HCT116 (cell line): ENCODE measurements around the gene FAM163B. TPM values are rescaled to one million over a fixed set of nuclear protein-coding genes. Genes with fewer than 3 reads are reported as not detected.

Experiments
- ATAC-seq: fragments of 200-7000 bp; cut with Tn5 transposase; 2 replicates; pipeline ENCODE4 v1.9.1; 2020; ENCODE audit warnings: mild to moderate bottlenecking, moderate library complexity
- BruUV-seq: library from RNA; stranded (reverse); fragments of 400-500 nt; replicated peaks from 2 replicates; lab custom pipeline; 2021; lab: Mats Ljungman, UMichigan
- CTCF ChIA-PET: fragments of 300-600 bp; sonication (Branson Sonifier 250); formaldehyde crosslinking; loops from one replicate; lab custom pipeline; 2021; ENCODE audit warnings: antibody characterized with exemption; lab: Charles Lee
- POLR2A ChIA-PET: fragments of 300-600, 350-600 bp; sonication (Branson Sonifier 250); formaldehyde crosslinking; loops from one replicate; lab custom pipeline; 2021; ENCODE audit warnings: antibody characterized with exemption; lab: Charles Lee
- RAD21 ChIA-PET, 2 experiments: fragments of 300-600 bp; sonication (Branson Sonifier 250); formaldehyde crosslinking; loops; one replicate each; lab custom pipeline; 2023; ENCODE audit warnings: low total read pairs in 2 of 2; ENCODE audit not compliant: uncharacterized antibody in 2 of 2, unreplicated experiment in 2 of 2, low non-redundant PET in 1 of 2; lab: Charles Lee
- DNase-seq: peaks from one replicate; pipeline ENCODE4 v3.0.0-alpha.2; 2010; ENCODE audit warnings: low read depth, low spot score
- H2AFZ ChIP-seq: fragments of 200-600 bp; shearing (Covaris generic), sonication (generic); 2 replicates; pipeline ENCODE4 v1.6.1; 2017; ENCODE audit warnings: low read depth, mixed run types, mixed read lengths, antibody characterized with exemption, low read length; ENCODE audit not compliant: poor library complexity, severe bottlenecking
- H3K27ac ChIP-seq: 2 replicates; pipeline ENCODE4 v1.5.1; 2012; ENCODE audit warnings: low read depth, low read length
- H3K27me3 ChIP-seq: fragments of 200-600 bp; sonication (generic); 2 replicates; pipeline ENCODE4 v1.6.1; 2016; ENCODE audit warnings: mixed run types, low read length, mixed read lengths; ENCODE audit not compliant: insufficient read depth
- H3K36me3 ChIP-seq, 2 experiments: fragments of 200-500 bp in 1 of 2; fragments of 200-600 bp in 1 of 2; sonication (Bioruptor generic) in 1 of 2; sonication (generic) in 1 of 2; 2 replicates each; pipeline versions ENCODE4 v1.5.1 to v1.6.1; 2014 to 2016; ENCODE audit warnings: low read length in 2 of 2, inconsistent platforms in 1 of 2, mixed read lengths in 1 of 2, mixed run types in 1 of 2; ENCODE audit not compliant: insufficient read depth in 2 of 2, control insufficient read depth in 1 of 2
- H3K4me1 ChIP-seq, 2 experiments: fragments of 200-600 bp in 1 of 2; sonication (generic) in 1 of 2; 2 replicates each; pipeline versions ENCODE4 v1.5.1 to v1.6.1; 2012 to 2017; ENCODE audit warnings: low read length in 2 of 2, inconsistent platforms in 1 of 2, mild to moderate bottlenecking in 1 of 2, mixed read lengths in 1 of 2, mixed run types in 1 of 2, moderate library complexity in 1 of 2; ENCODE audit not compliant: insufficient read depth in 2 of 2, control insufficient read depth in 1 of 2
- H3K4me2 ChIP-seq: fragments of 200-600 bp; sonication (generic); 2 replicates; pipeline ENCODE4 v1.6.1; 2017; ENCODE audit warnings: mixed run types, low read length, mixed read lengths
- H3K4me3 ChIP-seq, 2 experiments: fragments of 200-600 bp in 1 of 2; sonication (generic) in 1 of 2; replicated peaks in 1 of 2; 2 replicates each; pipeline ENCODE4 v1.5.1; 2011 to 2016; ENCODE audit warnings: low read length in 2 of 2, control low read depth in 1 of 2, low read depth in 1 of 2, mild to moderate bottlenecking in 1 of 2, mixed read lengths in 1 of 2, mixed run types in 1 of 2
- H3K79me2 ChIP-seq: fragments of 200-600 bp; sonication (generic); 2 replicates; pipeline ENCODE4 v1.6.1; 2017; ENCODE audit warnings: mild to moderate bottlenecking, mixed run types, low read length, moderate library complexity, mixed read lengths; ENCODE audit not compliant: insufficient read depth
- H3K9ac ChIP-seq: fragments of 200-600 bp; sonication (generic); 2 replicates; pipeline ENCODE4 v1.6.1; 2016; ENCODE audit warnings: low read length, mixed read lengths
- H3K9me2 ChIP-seq: fragments of 200-600 bp; sonication (generic), shearing (Covaris generic); 2 replicates; pipeline ENCODE4 v1.6.1; 2017; ENCODE audit warnings: mixed run types, mild to moderate bottlenecking, moderate library complexity; ENCODE audit not compliant: insufficient read depth
- H3K9me3 ChIP-seq, 2 experiments: fragments of 200-500 bp in 1 of 2; fragments of 200-600 bp in 1 of 2; sonication (Bioruptor generic) in 1 of 2; sonication (generic) in 1 of 2; 2 replicates each; pipeline ENCODE4 v1.6.1; 2014 to 2017; ENCODE audit warnings: low read length in 2 of 2, mixed read lengths in 2 of 2, inconsistent platforms in 1 of 2, low read depth in 1 of 2, mild to moderate bottlenecking in 1 of 2, mixed run types in 1 of 2, moderate library complexity in 1 of 2; ENCODE audit not compliant: control insufficient read depth in 1 of 2, insufficient read depth in 1 of 2
- H4K20me1 ChIP-seq: fragments of 200-600 bp; sonication (generic), shearing (Covaris generic); 2 replicates; pipeline ENCODE4 v1.6.1; 2017; ENCODE audit warnings: mixed run types, mild to moderate bottlenecking, moderate library complexity; ENCODE audit not compliant: insufficient read depth
- CBX3 ChIP-seq: IDR thresholded peaks from 2 replicates; pipeline ENCODE4 v1.6.1; 2012; ENCODE audit warnings: low read depth
- ELF1 ChIP-seq: IDR thresholded peaks from 2 replicates; pipeline ENCODE4 v1.6.1; 2012; ENCODE audit warnings: low read depth, borderline replicate concordance
- EZH2 ChIP-seq: fragments of 200-600 bp; sonication (generic); IDR thresholded peaks from 2 replicates; pipeline ENCODE4 v1.6.1; 2017; ENCODE audit warnings: antibody characterized with exemption, mixed run types
- EZH2phosphoT487 ChIP-seq: fragments of 200-600 bp; IDR thresholded peaks from 2 replicates; pipeline ENCODE4 v1.6.1; 2018; ENCODE audit warnings: antibody characterized with exemption, borderline replicate concordance
- FOSL1 ChIP-seq: IDR thresholded peaks from 2 replicates; pipeline ENCODE4 v1.6.1; 2012; ENCODE audit warnings: low read depth
- JUND ChIP-seq: IDR thresholded peaks from 2 replicates; pipeline ENCODE4 v1.6.1; 2012
- POLR2AphosphoS5 ChIP-seq: IDR thresholded peaks from 2 replicates; pipeline ENCODE4 v1.6.1; 2011; ENCODE audit warnings: mild to moderate bottlenecking, low read depth, low read length, moderate library complexity
- RAD21 ChIP-seq: IDR thresholded peaks from 2 replicates; pipeline ENCODE4 v1.6.1; 2012; ENCODE audit warnings: low read depth, mild to moderate bottlenecking
- SIN3A ChIP-seq: IDR thresholded peaks from 2 replicates; pipeline ENCODE4 v1.6.1; 2012; ENCODE audit warnings: low read depth
- SP1 ChIP-seq: IDR thresholded peaks from 2 replicates; pipeline ENCODE4 v1.6.1; 2012; ENCODE audit warnings: low read depth
- SRF ChIP-seq: IDR thresholded peaks from 2 replicates; pipeline ENCODE4 v1.6.1; 2012; ENCODE audit warnings: low read depth
- ZFX ChIP-seq: fragments of 450-650 bp; IDR thresholded peaks from 2 replicates; pipeline ENCODE4 v1.6.1; 2017
- intact Hi-C: fragments of 100-400 bp; cut with micrococcal nuclease; formaldehyde crosslinking; loops from 2 replicates; pipeline ENCODE4 v1.10.0; 2022
- total RNA-seq: library from RNA; stranded (reverse); gene quantifications from one replicate; pipeline ENCODE4 v1.2.1, GENCODE V29; 2021; ENCODE audit not compliant: unreplicated experiment
- TF ChIP-seq, protein P1 (sequence below), 3 experiments: fragments of 200-600 bp in 1 of 3; sonication (generic) in 1 of 3; IDR thresholded peaks in 2 of 3; conservative IDR thresholded peaks in 1 of 3; 2 replicates each; pipeline ENCODE4 v1.5.1; 2012 to 2017; ENCODE audit warnings: low read depth in 2 of 3, low read length in 2 of 3, antibody characterized with exemption in 1 of 3, borderline replicate concordance in 1 of 3, control low read depth in 1 of 3, mild to moderate bottlenecking in 1 of 3, mixed read lengths in 1 of 3, mixed run types in 1 of 3, moderate library complexity in 1 of 3; ENCODE audit not compliant: insufficient read depth in 1 of 3
- TF ChIP-seq, protein P2 (sequence below): IDR thresholded peaks from 2 replicates; pipeline ENCODE4 v1.6.1; 2012; ENCODE audit warnings: low read depth
- TF ChIP-seq, protein P3 (sequence below): IDR thresholded peaks from 2 replicates; pipeline ENCODE4 v1.6.1; 2012
- TF ChIP-seq, protein P4 (sequence below): IDR thresholded peaks from 2 replicates; pipeline ENCODE4 v1.6.1; 2012

FAM163B gene
- total RNA-seq, 1 experiment from 2014 or later = not detected

DNA sequence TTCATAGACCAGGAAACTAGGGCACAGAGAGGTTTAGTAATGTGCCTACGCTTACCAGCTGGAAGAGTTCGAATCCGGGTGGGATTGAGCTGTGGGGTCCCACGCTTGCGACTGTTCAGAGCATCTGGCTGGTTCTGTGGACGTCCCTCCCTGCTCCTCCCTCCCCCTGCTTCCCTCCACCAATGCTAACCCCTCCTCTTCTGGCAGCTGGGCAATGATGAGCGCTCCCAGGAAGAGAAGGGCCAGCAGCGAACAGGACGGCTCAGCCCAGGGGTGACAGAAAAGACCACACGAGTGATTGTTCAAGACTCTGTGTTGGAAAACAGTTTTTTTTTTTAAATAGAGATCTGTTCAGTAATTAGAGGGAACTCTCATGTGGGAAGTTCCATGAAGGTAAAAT lies 6.9 kb downstream of the FAM163B start (continued):
- TF ChIP-seq EZH2phosphoT487 (no peak), FOSL1 (no peak), JUND (no peak)
- TF ChIP-seq, protein P1, sequence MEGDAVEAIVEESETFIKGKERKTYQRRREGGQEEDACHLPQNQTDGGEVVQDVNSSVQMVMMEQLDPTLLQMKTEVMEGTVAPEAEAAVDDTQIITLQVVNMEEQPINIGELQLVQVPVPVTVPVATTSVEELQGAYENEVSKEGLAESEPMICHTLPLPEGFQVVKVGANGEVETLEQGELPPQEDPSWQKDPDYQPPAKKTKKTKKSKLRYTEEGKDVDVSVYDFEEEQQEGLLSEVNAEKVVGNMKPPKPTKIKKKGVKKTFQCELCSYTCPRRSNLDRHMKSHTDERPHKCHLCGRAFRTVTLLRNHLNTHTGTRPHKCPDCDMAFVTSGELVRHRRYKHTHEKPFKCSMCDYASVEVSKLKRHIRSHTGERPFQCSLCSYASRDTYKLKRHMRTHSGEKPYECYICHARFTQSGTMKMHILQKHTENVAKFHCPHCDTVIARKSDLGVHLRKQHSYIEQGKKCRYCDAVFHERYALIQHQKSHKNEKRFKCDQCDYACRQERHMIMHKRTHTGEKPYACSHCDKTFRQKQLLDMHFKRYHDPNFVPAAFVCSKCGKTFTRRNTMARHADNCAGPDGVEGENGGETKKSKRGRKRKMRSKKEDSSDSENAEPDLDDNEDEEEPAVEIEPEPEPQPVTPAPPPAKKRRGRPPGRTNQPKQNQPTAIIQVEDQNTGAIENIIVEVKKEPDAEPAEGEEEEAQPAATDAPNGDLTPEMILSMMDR (IDR thresholded peaks at IDR 0.05 in 2 of 3, conservative IDR thresholded peaks at IDR 0.05 in 1 of 3; ENCODE audit: borderline replicate concordance in 1 of 3, insufficient read depth in 1 of 3, low read depth in 2 of 3, low read length in 2 of 3) = no peak

DNA sequence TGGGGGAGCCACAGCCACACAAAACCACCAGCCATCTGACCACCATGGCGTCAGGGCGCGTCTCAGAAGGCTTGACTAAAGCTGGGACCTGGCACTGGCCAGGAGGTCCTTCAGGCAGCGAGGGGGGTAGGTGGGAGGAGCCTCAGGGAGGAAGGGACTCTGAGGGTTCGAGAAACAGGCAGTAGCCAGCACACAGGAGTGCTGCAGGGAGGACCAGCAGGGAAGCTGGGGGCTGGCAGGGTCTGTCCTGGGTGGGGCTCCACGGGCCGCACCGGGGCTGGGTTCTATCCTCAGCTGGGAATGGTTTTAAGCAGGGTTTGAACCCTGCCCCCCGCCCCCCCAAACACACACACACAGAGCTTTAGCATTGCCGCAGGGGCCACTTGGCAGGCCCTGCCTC lies 7.4 kb downstream of the FAM163B start:
- ATAC-seq = no peak
- H3K4me2 ChIP-seq = no peak overlapping the region
- TF ChIP-seq, protein P2, sequence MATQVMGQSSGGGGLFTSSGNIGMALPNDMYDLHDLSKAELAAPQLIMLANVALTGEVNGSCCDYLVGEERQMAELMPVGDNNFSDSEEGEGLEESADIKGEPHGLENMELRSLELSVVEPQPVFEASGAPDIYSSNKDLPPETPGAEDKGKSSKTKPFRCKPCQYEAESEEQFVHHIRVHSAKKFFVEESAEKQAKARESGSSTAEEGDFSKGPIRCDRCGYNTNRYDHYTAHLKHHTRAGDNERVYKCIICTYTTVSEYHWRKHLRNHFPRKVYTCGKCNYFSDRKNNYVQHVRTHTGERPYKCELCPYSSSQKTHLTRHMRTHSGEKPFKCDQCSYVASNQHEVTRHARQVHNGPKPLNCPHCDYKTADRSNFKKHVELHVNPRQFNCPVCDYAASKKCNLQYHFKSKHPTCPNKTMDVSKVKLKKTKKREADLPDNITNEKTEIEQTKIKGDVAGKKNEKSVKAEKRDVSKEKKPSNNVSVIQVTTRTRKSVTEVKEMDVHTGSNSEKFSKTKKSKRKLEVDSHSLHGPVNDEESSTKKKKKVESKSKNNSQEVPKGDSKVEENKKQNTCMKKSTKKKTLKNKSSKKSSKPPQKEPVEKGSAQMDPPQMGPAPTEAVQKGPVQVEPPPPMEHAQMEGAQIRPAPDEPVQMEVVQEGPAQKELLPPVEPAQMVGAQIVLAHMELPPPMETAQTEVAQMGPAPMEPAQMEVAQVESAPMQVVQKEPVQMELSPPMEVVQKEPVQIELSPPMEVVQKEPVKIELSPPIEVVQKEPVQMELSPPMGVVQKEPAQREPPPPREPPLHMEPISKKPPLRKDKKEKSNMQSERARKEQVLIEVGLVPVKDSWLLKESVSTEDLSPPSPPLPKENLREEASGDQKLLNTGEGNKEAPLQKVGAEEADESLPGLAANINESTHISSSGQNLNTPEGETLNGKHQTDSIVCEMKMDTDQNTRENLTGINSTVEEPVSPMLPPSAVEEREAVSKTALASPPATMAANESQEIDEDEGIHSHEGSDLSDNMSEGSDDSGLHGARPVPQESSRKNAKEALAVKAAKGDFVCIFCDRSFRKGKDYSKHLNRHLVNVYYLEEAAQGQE = no peak
- TF ChIP-seq EZH2 (no peak), ELF1 (no peak), SRF (no peak), SP1 (no peak), CBX3 (no peak), ZFX (no peak), SIN3A (no peak), POLR2AphosphoS5 (no peak), RAD21 (no peak)
- TF ChIP-seq, protein P3, sequence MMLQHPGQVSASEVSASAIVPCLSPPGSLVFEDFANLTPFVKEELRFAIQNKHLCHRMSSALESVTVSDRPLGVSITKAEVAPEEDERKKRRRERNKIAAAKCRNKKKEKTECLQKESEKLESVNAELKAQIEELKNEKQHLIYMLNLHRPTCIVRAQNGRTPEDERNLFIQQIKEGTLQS = no peak
- TF ChIP-seq, protein P4, sequence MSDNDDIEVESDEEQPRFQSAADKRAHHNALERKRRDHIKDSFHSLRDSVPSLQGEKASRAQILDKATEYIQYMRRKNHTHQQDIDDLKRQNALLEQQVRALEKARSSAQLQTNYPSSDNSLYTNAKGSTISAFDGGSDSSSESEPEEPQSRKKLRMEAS = no peak
- TF ChIP-seq, protein P1 (IDR thresholded peaks at IDR 0.05 in 2 of 3, conservative IDR thresholded peaks at IDR 0.05 in 1 of 3; ENCODE audit: borderline replicate concordance in 1 of 3, insufficient read depth in 1 of 3, low read depth in 2 of 3, low read length in 2 of 3) = no peak
- TF ChIP-seq, all 23 proteins: peak for 0
- Histone ChIP-seq H3K4me3 (no peak overlapping the region), H3K27ac (no peak overlapping the region), H3K27me3 (peaks cover 10% of the 10 kb centered on the region; the same call in 1 of the 2 replicates), H4K20me1 (no peaks in the 10 kb centered on the region), H3K79me2 (no peaks in the 10 kb centered on the region), H3K9me3 (peaks cover 4 to 9% of the 10 kb centered on the region in 2 experiments; a peak in 2 of 4 replicates), H2AFZ (no peak overlapping the region), H3K9me2 (no peaks in the 10 kb centered on the region), H3K9ac (no peak overlapping the region), H3K4me1 (no peaks in the 10 kb centered on the region), H3K36me3 (no peaks in the 10 kb centered on the region)
- RAD21 ChIA-PET = no interaction called here
- intact Hi-C loops = no loop called here
- POLR2A ChIA-PET = no interaction called here
- no peak for DNase-seq
- CTCF ChIA-PET = no interaction called here
- BruUV-seq = no TSS peak
